Mucosa of descending colon (tissue), 3 donors: ENCODE results near the gene ADCY10. TPM values are rescaled to one million over a fixed set of nuclear protein-coding genes. Genes with fewer than 3 reads are reported as not detected.

ENCODE experiments used
- ATAC-seq: fragments of 200-7000 bp; cut with Tn5 transposase; one replicate; pipeline ENCODE4 v1.9.1; 2020; ENCODE audit warnings: mild to moderate bottlenecking, moderate library complexity
- DNase-seq, 3 donors: peaks; one replicate each; pipeline ENCODE4 v3.0.0-alpha.2; 2020
- H3K36me3 ChIP-seq: fragments of 200-600 bp; one replicate; pipeline ENCODE4 v1.8.0; 2021; ENCODE audit warnings: low read depth, mild to moderate bottlenecking
- H3K4me1 ChIP-seq: fragments of 200-600 bp; one replicate; pipeline ENCODE4 v1.8.0; 2021; ENCODE audit warnings: low read depth, mild to moderate bottlenecking
- H3K4me3 ChIP-seq: fragments of 200-600 bp; one replicate; pipeline ENCODE4 v1.8.0; 2021; ENCODE audit warnings: mild to moderate bottlenecking
- H3K9me3 ChIP-seq: fragments of 200-600 bp; one replicate; pipeline ENCODE4 v1.8.0; 2021; ENCODE audit warnings: mild to moderate bottlenecking
- intact Hi-C, 2 donors: fragments of 100-400 bp; cut with DNase I in 1 of 2; cut with micrococcal nuclease in 1 of 2; formaldehyde crosslinking; loops; one replicate each; pipeline versions ENCODE4 v1.11.0 to v1.11.1; 2022; cut with DNase I, micrococcal nuclease
- total RNA-seq, 3 donors: library from RNA; stranded (reverse); fragmentation: NEBNext Ultra II Directional in 2 of 3; extraction: Animal tissue kit (Norgen Biotek cat#: 25700) in 2 of 3; gene quantifications; one replicate each; pipeline versions ENCODE4 v1.2.1 to v1.2.4, GENCODE V29; 2021 to 2023
- TF ChIP-seq, protein P1 (sequence below): fragments of 200-600 bp; IDR thresholded peaks from one replicate; pipeline ENCODE4 v1.8.0; 2022; ENCODE audit warnings: antibody characterized with exemption, mild to moderate bottlenecking
- donor health status: DM: no; HTN: no; CAD: no; lungs with moderate emphysema.
- donor health status: DM: no; HTN: no; CAD: no.
- donor health status: DM: no; HTN: yes; CAD: no.

ADCY10 gene
- total RNA-seq, 3 donors from 2014 or later, result 0.07 to 0.49 (median 0.28) TPM

GRCh38 chr1:167829868-167830267, 84.1 kb downstream of the ADCY10 start:
- intact Hi-C loops, result no loop called here

DNA sequence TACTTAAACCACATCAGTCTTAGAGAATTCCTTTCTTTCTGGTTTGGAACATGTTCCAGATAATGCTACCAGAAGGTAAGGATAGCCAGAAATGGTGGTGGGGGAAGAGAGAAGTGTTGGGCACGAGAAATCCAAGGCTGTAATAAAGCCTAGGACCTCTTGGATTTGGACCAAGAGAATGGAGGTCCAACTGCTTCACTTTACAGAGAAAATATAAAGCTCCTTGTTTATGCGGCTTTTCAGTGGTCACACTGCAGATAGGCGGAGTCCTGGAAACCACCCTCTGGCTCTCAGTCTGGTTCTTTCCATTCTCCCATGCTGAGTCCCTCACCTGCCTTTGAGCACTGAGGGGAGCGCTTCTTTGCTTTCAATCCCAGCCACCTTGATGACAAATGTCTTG, 87.8 kb downstream of the ADCY10 start:
- no peak for DNase-seq
- no peaks in the 10 kb centered on the region for H3K36me3 ChIP-seq
- intact Hi-C loops, result no loop called here
- TF ChIP-seq, protein P1, sequence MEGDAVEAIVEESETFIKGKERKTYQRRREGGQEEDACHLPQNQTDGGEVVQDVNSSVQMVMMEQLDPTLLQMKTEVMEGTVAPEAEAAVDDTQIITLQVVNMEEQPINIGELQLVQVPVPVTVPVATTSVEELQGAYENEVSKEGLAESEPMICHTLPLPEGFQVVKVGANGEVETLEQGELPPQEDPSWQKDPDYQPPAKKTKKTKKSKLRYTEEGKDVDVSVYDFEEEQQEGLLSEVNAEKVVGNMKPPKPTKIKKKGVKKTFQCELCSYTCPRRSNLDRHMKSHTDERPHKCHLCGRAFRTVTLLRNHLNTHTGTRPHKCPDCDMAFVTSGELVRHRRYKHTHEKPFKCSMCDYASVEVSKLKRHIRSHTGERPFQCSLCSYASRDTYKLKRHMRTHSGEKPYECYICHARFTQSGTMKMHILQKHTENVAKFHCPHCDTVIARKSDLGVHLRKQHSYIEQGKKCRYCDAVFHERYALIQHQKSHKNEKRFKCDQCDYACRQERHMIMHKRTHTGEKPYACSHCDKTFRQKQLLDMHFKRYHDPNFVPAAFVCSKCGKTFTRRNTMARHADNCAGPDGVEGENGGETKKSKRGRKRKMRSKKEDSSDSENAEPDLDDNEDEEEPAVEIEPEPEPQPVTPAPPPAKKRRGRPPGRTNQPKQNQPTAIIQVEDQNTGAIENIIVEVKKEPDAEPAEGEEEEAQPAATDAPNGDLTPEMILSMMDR, result no peak
- H3K9me3 ChIP-seq, result no peaks in the 10 kb centered on the region
- no peak for ATAC-seq
- H3K4me1 ChIP-seq, result no peaks in the 10 kb centered on the region
- H3K4me3 ChIP-seq, result no peak overlapping the region

More at GRCh38 chr1:167829868-167830267, 84.1 kb downstream of the ADCY10 start:
- Histone ChIP-seq H3K4me3 (no peak overlapping the region), H3K9me3 (no peaks in the 10 kb centered on the region), H3K4me1 (no peaks in the 10 kb centered on the region), H3K36me3 (no peaks in the 10 kb centered on the region)
- no peak for ATAC-seq
- DNase-seq, result no peak
- TF ChIP-seq, protein P1, result no peak

GRCh38 chr1:167825419-167826079, 88.4 kb downstream of the ADCY10 start:
- intact Hi-C loops, result no loop called here
- TF ChIP-seq, protein P1, result no peak
- Histone ChIP-seq H3K9me3 (no peaks in the 10 kb centered on the region), H3K36me3 (no peaks in the 10 kb centered on the region), H3K4me1 (no peaks in the 10 kb centered on the region), H3K4me3 (no peak overlapping the region)
- ATAC-seq (no peak), DNase-seq (no peak)

DNA sequence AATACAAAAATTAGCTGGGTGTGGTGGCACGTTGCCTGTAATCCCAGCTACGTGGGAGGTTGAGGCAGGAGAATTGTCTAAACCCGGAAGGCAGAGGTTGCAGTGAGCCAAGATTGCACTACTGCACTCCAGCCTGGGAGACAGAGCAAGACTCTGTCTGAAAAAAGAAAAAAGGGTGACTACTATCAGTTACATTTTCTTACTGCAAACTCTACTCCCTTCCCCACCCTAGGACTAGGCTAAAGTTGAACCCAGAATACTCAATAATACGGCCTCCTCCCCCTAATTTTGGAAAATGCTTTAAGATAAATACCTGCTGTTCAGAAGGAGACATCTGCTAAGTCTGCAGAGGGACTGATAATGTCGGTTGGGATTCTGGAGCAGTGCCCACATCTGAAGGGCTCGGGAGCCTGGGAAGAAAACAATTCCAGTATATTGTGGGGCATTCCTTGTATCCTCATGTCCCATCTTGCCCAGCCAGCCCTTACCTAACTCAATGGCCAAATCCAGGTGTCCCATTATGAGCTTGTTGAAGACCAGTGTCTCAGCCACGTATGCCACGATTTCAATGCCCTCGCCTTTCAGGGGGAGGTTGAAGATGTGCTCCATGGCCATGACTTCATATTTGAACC, 89.7 kb downstream of the ADCY10 start:
- Histone ChIP-seq H3K4me1 (no peaks in the 10 kb centered on the region), H3K36me3 (no peaks in the 10 kb centered on the region), H3K9me3 (no peaks in the 10 kb centered on the region), H3K4me3 (no peak overlapping the region)
- ATAC-seq (no peak), DNase-seq (no peak)
- intact Hi-C loops, result no loop called here
- TF ChIP-seq, protein P1, result no peak

DNA sequence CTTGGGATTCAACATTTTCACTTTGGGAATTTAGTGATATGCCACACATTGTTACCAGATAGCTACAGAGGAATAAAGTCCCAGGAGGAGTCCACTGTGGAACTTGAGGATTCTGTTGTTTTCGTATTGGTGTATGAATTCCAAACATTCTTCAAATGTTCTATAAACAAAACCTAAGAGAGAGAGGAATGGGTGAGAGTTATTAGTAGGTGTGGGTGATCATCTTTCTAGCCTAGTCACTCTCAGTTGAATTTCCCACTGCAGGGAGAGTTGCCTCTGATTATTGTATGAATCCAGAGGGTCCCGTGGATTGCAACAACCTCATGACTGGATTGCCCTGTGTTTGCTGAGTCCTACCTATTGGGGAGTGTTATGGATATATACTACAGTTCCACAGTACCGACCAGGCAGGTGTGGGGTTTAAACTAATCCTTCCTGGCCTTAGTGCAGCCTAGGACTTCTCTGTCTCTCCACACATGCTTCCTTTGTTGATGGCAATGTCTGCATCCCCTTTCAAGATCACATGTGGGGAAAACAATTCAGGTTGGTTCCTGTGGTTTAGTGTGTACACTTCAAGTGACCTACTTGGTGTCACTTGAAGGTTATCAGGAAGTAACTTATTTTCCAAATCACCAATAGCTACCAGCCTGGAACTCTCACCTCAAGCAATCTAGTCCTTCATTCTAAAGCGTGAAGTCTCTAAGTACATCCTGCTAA, 91.8 kb downstream of the ADCY10 start:
- intact Hi-C loops, result no loop called here
- Histone ChIP-seq H3K4me1 (peaks cover 11% of the 10 kb centered on the region), H3K36me3 (no peaks in the 10 kb centered on the region), H3K9me3 (no peaks in the 10 kb centered on the region), H3K4me3 (no peak overlapping the region)
- ATAC-seq, result no peak
- DNase-seq, result no peak
- TF ChIP-seq, protein P1, result no peak
